GM18861 (cell line): ENCODE measurements around the gene ITGB3.
A peak's percentile ranks its signal among the peaks of the same experiment; 100 is the strongest.

Experiments
- ATAC-seq: cut with Tn5 transposase; IDR thresholded peaks from one replicate; pipeline ENCODE4 v1.9.1; 2021; ENCODE audit not compliant: unreplicated experiment

The ITGB3 gene

GRCh38 chr17:47295874-47296255 is 42.2 kb downstream of the ITGB3 start:
- ATAC-seq: no peak

GRCh38 chr17:47297661-47298400 is 44.2 kb downstream of the ITGB3 start:
- ATAC-seq: no peak

GRCh38 chr17:47298712-47299111 is 45.1 kb downstream of the ITGB3 start:
- no peak for ATAC-seq

- no peak for ATAC-seq
Measured at GRCh38 chr17:47299239-47299910, 45.7 kb downstream of the ITGB3 start.

- ATAC-seq: no peak
Measured at GRCh38 chr17:47300718-47301117, 47.1 kb downstream of the ITGB3 start.

GRCh38 chr17:47301161-47301560 is 47.5 kb downstream of the ITGB3 start:
- ATAC-seq: no peak

- ATAC-seq: no peak
Measured at GRCh38 chr17:47301831-47302230, 48.2 kb downstream of the ITGB3 start.

- ATAC-seq: no peak
Measured at GRCh38 chr17:47304186-47304585, 50.6 kb downstream of the ITGB3 start.

GRCh38 chr17:47305302-47305923 is 51.8 kb downstream of the ITGB3 start:
- no peak for ATAC-seq

GRCh38 chr17:47310186-47310733 is 56.6 kb downstream of the ITGB3 start:
- ATAC-seq: no peak

- no peak for ATAC-seq
Measured at GRCh38 chr17:47311420-47311819, 57.8 kb downstream of the ITGB3 start.

GRCh38 chr17:47315451-47316266 is 62.0 kb downstream of the ITGB3 start:
- no peak for ATAC-seq

- ATAC-seq: no peak
Measured at GRCh38 chr17:47316311-47316710, 62.7 kb downstream of the ITGB3 start.

GRCh38 chr17:47317119-47317518 is 63.5 kb downstream of the ITGB3 start:
- ATAC-seq: no peak

- ATAC-seq: no peak
Measured at GRCh38 chr17:47318197-47318918, 64.7 kb downstream of the ITGB3 start.

- ATAC-seq: no peak
Measured at GRCh38 chr17:47320879-47321502, 67.4 kb downstream of the ITGB3 start.

GRCh38 chr17:47323382-47324223 is 70.0 kb downstream of the ITGB3 start, which contains the start of gene EFCAB13:
EFCAB13 (plus strand) TSS chr17:47323955; CDS start chr17:47328354, 4,399 bp downstream.
- peak; percentile 72 for ATAC-seq

- peak; percentile 18 for ATAC-seq
Measured at GRCh38 chr17:47324224-47325020, 70.8 kb downstream of the ITGB3 start.
